Ramos (cell line): ENCODE measurements around the gene GPBP1.
"Not testable (repeated sequence)": the region's sequence is repeated elsewhere in the genome, so short reads cannot be mapped to it uniquely, and the experiment has no call there.

Source experiments
- in situ Hi-C: fragments of 300-500 bp; cut with MboI; formaldehyde crosslinking; loops from one replicate; pipeline ENCODE4 v1.14.3; 2022; ENCODE audit warnings: low sequenced_read_pairs; ENCODE audit not compliant: unreplicated experiment

GPBP1 gene

GRCh38 chr5:57176350-57176857 lies 2.5 kb downstream of the GPBP1 start:
- in situ Hi-C loops, result no loop called here

GRCh38 chr5:57177479-57178156 lies 3.8 kb downstream of the GPBP1 start:
- in situ Hi-C loops, result no loop called here

GRCh38 chr5:57178238-57178637 lies 4.4 kb downstream of the GPBP1 start:
- in situ Hi-C loops, result not testable (repeated sequence)

- in situ Hi-C loops, result no loop called here
Observed at GRCh38 chr5:57179262-57180200, 5.7 kb downstream of the GPBP1 start.

- in situ Hi-C loops, result no loop called here
Observed at GRCh38 chr5:57181154-57181553, 7.3 kb downstream of the GPBP1 start.

GRCh38 chr5:57184322-57184721 lies 10.5 kb downstream of the GPBP1 start:
- in situ Hi-C loops, result no loop called here

- in situ Hi-C loops, result no loop called here
Observed at GRCh38 chr5:57185313-57185712, 11.5 kb downstream of the GPBP1 start.

GRCh38 chr5:57186194-57186593 lies 12.3 kb downstream of the GPBP1 start:
- in situ Hi-C loops, result no loop called here

- in situ Hi-C loops, result not testable (repeated sequence)
Observed at GRCh38 chr5:57187977-57188376, 14.1 kb downstream of the GPBP1 start.

GRCh38 chr5:57189515-57189914 lies 15.7 kb downstream of the GPBP1 start:
- in situ Hi-C loops, result no loop called here

- in situ Hi-C loops, result no loop called here
Observed at GRCh38 chr5:57190593-57190992, 16.7 kb downstream of the GPBP1 start.

GRCh38 chr5:57191163-57191562 lies 17.3 kb downstream of the GPBP1 start:
- in situ Hi-C loops, result no loop called here

GRCh38 chr5:57191986-57192385 lies 18.1 kb downstream of the GPBP1 start:
- in situ Hi-C loops, result no loop called here

GRCh38 chr5:57192832-57193231 lies 19.0 kb downstream of the GPBP1 start:
- in situ Hi-C loops, result not testable (repeated sequence)

GRCh38 chr5:57193757-57194413 lies 20.0 kb downstream of the GPBP1 start:
- in situ Hi-C loops, result no loop called here

GRCh38 chr5:57194653-57195052 lies 20.8 kb downstream of the GPBP1 start:
- in situ Hi-C loops, result no loop called here

GRCh38 chr5:57195060-57195459 lies 21.2 kb downstream of the GPBP1 start:
- in situ Hi-C loops, result no loop called here

- in situ Hi-C loops, result no loop called here
Observed at GRCh38 chr5:57199866-57200265, 26.0 kb downstream of the GPBP1 start.

- in situ Hi-C loops, result no loop called here
Observed at GRCh38 chr5:57202811-57203210, 29.0 kb downstream of the GPBP1 start.

- in situ Hi-C loops, result no loop called here
Observed at GRCh38 chr5:57207007-57207653, 33.3 kb downstream of the GPBP1 start.
